ENCODE results near the gene EEFSEC. TPM values are rescaled to one million over a fixed set of nuclear protein-coding genes. Genes with fewer than 3 reads are reported as not detected.

The EEFSEC gene
- total and polyA plus RNA-seq, 2 experiments from 2014 or later: 4.9 to 18.7 TPM

- Histone ChIP-seq H3F3A (ENCODE audit: insufficient read depth) (no peaks in the 10 kb centered on the region), H3K9ac (no peak overlapping the region), H3K4me2 (ENCODE audit: unreplicated experiment) (no peak overlapping the region), H3K9me3 (ENCODE audit: low read depth) (no peaks in the 10 kb centered on the region), H3K9me2 (ENCODE audit: insufficient read depth) (no peaks in the 10 kb centered on the region), H3K79me2 (ENCODE audit: insufficient read depth) (no peaks in the 10 kb centered on the region), H2AFZ (no peak overlapping the region), H3K4me3 (no peak overlapping the region), H4K20me1 (ENCODE audit: insufficient read depth) (no peaks in the 10 kb centered on the region), H3K36me3 (ENCODE audit: low read depth) (no peaks in the 10 kb centered on the region), H3K27me3 (replicated peaks; ENCODE audit: insufficient read depth) (peaks cover 20% of the 10 kb centered on the region), H3K4me1 (ENCODE audit: insufficient read depth) (no peaks in the 10 kb centered on the region), H3K27ac (no peak overlapping the region)
- TF ChIP-seq EZH2phosphoT487 (IDR thresholded peaks at IDR 0.05; ENCODE audit: insufficient read depth, low read depth) (no peak), EZH2 (IDR thresholded peaks at IDR 0.05; ENCODE audit: insufficient read depth, poor library complexity, severe bottlenecking) (no peak)
- WGBS, 2 experiments (ENCODE audit: low coverage in 1 of 2, low lambda C conversion rate in 2 of 2, missing lambda C conversion rate in 2 of 2): 68 to 70% methylated on average over 19 to 20 of the region's 21 CpGs
- no peak for DNase-seq
- in situ Hi-C loops (cut with MboI): no loop called here
Measured at GRCh38 chr3:128452678-128453275, 299.5 kb downstream of the EEFSEC start.

- Histone ChIP-seq H3K27me3 (replicated peaks; ENCODE audit: insufficient read depth) (peaks cover 20% of the 10 kb centered on the region), H3F3A (ENCODE audit: insufficient read depth) (no peaks in the 10 kb centered on the region), H3K4me3 (no peak overlapping the region), H3K9me3 (ENCODE audit: low read depth) (no peaks in the 10 kb centered on the region), H3K4me1 (ENCODE audit: insufficient read depth) (no peaks in the 10 kb centered on the region), H3K9ac (no peak overlapping the region), H3K9me2 (ENCODE audit: insufficient read depth) (no peaks in the 10 kb centered on the region), H3K79me2 (ENCODE audit: insufficient read depth) (no peaks in the 10 kb centered on the region), H3K36me3 (ENCODE audit: low read depth) (no peaks in the 10 kb centered on the region), H3K4me2 (ENCODE audit: unreplicated experiment) (no peak overlapping the region), H3K27ac (no peak overlapping the region), H4K20me1 (ENCODE audit: insufficient read depth) (no peaks in the 10 kb centered on the region), H2AFZ (no peak overlapping the region)
- in situ Hi-C loops (cut with MboI): no loop called here
- TF ChIP-seq EZH2phosphoT487 (IDR thresholded peaks at IDR 0.05; ENCODE audit: insufficient read depth, low read depth) (no peak), EZH2 (IDR thresholded peaks at IDR 0.05; ENCODE audit: insufficient read depth, poor library complexity, severe bottlenecking) (no peak)
- no peak for DNase-seq
- 62 to 68% methylated on average over 12 to 21 of the region's 21 CpGs for WGBS, 2 experiments (ENCODE audit: low coverage in 1 of 2, low lambda C conversion rate in 2 of 2, missing lambda C conversion rate in 2 of 2)
Measured at GRCh38 chr3:128453501-128454309, 300.4 kb downstream of the EEFSEC start.

DNA sequence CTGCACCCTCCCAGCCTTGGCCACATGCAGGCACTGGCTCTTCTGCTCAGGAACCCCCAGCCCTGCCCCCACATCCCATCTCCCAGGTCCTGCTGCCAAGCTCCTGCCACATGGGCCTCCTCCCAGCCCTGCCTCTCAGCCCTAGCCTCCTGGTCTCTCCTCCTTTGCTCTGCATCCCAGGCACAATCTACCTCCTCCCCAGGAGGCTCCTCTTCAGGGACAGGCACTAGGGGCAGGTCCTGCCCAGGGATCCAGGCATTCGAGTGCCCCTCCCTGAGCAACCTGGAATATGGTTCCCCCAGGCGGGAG, 301.0 kb downstream of the EEFSEC start:
- no peaks in the 10 kb centered on the region for H4K20me1 ChIP-seq (ENCODE audit: insufficient read depth)
- H3K79me2 ChIP-seq (ENCODE audit: insufficient read depth): no peaks in the 10 kb centered on the region
- H3K4me1 ChIP-seq (ENCODE audit: insufficient read depth): no peaks in the 10 kb centered on the region
- no peaks in the 10 kb centered on the region for H3K36me3 ChIP-seq (ENCODE audit: low read depth)
- no peaks in the 10 kb centered on the region for H3F3A ChIP-seq (ENCODE audit: insufficient read depth)
- no peak overlapping the region for H3K27ac ChIP-seq
- no peaks in the 10 kb centered on the region for H3K9me2 ChIP-seq (ENCODE audit: insufficient read depth)
- WGBS, 2 experiments (ENCODE audit: low coverage in 1 of 2, low lambda C conversion rate in 2 of 2, missing lambda C conversion rate in 2 of 2): 82 to 89% methylated on average over 2 of the region's 2 CpGs
- no peak overlapping the region for H3K4me3 ChIP-seq
- in situ Hi-C loops (cut with MboI): no loop called here
- DNase-seq: no peak
- no peak for TF ChIP-seq EZH2phosphoT487 (IDR thresholded peaks at IDR 0.05; ENCODE audit: insufficient read depth, low read depth)
- TF ChIP-seq EZH2 (IDR thresholded peaks at IDR 0.05; ENCODE audit: insufficient read depth, poor library complexity, severe bottlenecking): no peak
- no peak overlapping the region for H3K9ac ChIP-seq
- H3K27me3 ChIP-seq (replicated peaks; ENCODE audit: insufficient read depth): peaks cover 20% of the 10 kb centered on the region
- no peaks in the 10 kb centered on the region for H3K9me3 ChIP-seq (ENCODE audit: low read depth)
- H2AFZ ChIP-seq: no peak overlapping the region
- no peak overlapping the region for H3K4me2 ChIP-seq (ENCODE audit: unreplicated experiment)

GRCh38 chr3:128455116-128455515, 301.8 kb downstream of the EEFSEC start:
- Histone ChIP-seq H3K4me1 (ENCODE audit: insufficient read depth) (no peaks in the 10 kb centered on the region), H2AFZ (no peak overlapping the region), H3K9me3 (ENCODE audit: low read depth) (no peaks in the 10 kb centered on the region), H3K4me3 (no peak overlapping the region), H3K36me3 (ENCODE audit: low read depth) (no peaks in the 10 kb centered on the region), H3K9ac (no peak overlapping the region), H3K27me3 (replicated peaks; ENCODE audit: insufficient read depth) (peaks cover 20% of the 10 kb centered on the region), H3K9me2 (ENCODE audit: insufficient read depth) (no peaks in the 10 kb centered on the region), H3K79me2 (ENCODE audit: insufficient read depth) (no peaks in the 10 kb centered on the region), H3F3A (ENCODE audit: insufficient read depth) (no peaks in the 10 kb centered on the region), H4K20me1 (ENCODE audit: insufficient read depth) (no peaks in the 10 kb centered on the region), H3K27ac (no peak overlapping the region), H3K4me2 (ENCODE audit: unreplicated experiment) (no peak overlapping the region)
- 70 to 72% methylated on average over 5 of the region's 5 CpGs for WGBS, 2 experiments (ENCODE audit: low coverage in 1 of 2, low lambda C conversion rate in 2 of 2, missing lambda C conversion rate in 2 of 2)
- in situ Hi-C loops (cut with MboI): no loop called here
- no peak for DNase-seq
- TF ChIP-seq EZH2 (IDR thresholded peaks at IDR 0.05; ENCODE audit: insufficient read depth, poor library complexity, severe bottlenecking) (no peak), EZH2phosphoT487 (IDR thresholded peaks at IDR 0.05; ENCODE audit: insufficient read depth, low read depth) (no peak)

Measured in GM23248 (cell line).